ENCODE data around the gene PIAS1.

Gene PIAS1

DNA sequence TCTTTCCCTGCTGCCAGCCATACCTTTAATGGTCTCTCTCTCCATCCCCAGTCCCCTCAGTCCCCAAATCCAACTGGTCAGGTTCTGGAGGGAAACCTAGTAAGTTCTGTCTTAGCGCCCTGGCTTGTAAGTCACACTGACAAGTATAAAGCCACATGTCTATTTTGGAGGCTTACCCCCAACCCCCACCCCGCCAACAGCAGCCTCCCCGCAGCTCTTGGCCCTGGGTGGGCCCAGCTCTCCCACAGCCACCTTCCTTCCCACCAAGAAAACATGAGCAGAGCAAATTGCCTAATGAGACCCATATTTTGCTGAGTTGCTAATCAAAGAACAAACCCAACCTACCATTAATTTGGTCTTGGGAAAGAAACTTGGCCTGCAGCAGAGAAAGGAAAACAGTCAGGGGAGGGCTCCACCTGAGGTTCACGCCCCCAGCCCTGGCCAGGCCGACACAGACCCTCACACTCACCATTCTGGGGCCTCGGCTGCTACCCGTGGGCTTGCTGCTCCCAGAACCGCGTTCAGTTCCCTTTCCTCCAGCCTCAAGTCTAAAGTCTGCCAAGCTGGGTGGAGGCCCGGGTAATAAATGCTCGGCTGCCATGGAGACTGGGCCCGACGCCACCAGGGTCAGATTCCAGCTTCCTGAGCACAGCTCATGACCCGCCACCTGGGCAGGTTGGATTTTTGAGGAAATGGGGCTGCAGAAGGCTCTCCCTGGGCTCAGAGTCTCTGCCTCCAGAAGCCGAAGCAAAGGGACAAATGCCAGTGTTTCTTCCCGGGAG is 150.9 kb downstream of the PIAS1 start, which contains the start of gene CALML4:
TSS of gene CALML4 (minus strand) at position 557 of the 782 bp plus-strand sequence. CDS start at position 472, 85 bp downstream.
- peak in 1 of 2 experiments; percentile 53 for DNase-seq (ENCODE audit: low read depth in 1 of 2, low spot score in 1 of 2)
- peak within 1 kb of the TSS; percentile 37 for H3K4me3 ChIP-seq (replicated peaks; ENCODE audit: insufficient read depth, low read length)
- TF ChIP-seq GABPA (IDR thresholded peaks at IDR 0.05; ENCODE audit: low read depth) (no peak), SPI1 (IDR thresholded peaks at IDR 0.05; ENCODE audit: borderline replicate concordance, low read depth) (peak; percentile 15; the same call in 1 of the 2 replicates)
- TF ChIP-seq, protein P1, sequence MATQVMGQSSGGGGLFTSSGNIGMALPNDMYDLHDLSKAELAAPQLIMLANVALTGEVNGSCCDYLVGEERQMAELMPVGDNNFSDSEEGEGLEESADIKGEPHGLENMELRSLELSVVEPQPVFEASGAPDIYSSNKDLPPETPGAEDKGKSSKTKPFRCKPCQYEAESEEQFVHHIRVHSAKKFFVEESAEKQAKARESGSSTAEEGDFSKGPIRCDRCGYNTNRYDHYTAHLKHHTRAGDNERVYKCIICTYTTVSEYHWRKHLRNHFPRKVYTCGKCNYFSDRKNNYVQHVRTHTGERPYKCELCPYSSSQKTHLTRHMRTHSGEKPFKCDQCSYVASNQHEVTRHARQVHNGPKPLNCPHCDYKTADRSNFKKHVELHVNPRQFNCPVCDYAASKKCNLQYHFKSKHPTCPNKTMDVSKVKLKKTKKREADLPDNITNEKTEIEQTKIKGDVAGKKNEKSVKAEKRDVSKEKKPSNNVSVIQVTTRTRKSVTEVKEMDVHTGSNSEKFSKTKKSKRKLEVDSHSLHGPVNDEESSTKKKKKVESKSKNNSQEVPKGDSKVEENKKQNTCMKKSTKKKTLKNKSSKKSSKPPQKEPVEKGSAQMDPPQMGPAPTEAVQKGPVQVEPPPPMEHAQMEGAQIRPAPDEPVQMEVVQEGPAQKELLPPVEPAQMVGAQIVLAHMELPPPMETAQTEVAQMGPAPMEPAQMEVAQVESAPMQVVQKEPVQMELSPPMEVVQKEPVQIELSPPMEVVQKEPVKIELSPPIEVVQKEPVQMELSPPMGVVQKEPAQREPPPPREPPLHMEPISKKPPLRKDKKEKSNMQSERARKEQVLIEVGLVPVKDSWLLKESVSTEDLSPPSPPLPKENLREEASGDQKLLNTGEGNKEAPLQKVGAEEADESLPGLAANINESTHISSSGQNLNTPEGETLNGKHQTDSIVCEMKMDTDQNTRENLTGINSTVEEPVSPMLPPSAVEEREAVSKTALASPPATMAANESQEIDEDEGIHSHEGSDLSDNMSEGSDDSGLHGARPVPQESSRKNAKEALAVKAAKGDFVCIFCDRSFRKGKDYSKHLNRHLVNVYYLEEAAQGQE (IDR thresholded peaks at IDR 0.05; ENCODE audit: insufficient replicate concordance, low read depth), result no peak
- peak within 1 kb of the TSS; percentile 78 for H3K27ac ChIP-seq (replicated peaks)
- H3K27me3 ChIP-seq (ENCODE audit: insufficient read depth, poor library complexity, severe bottlenecking), result no peaks in the 10 kb centered on the region

- H3K27ac ChIP-seq (replicated peaks), result peak overlapping the region; percentile 78
- no peak for DNase-seq (ENCODE audit: low read depth in 1 of 2, low spot score in 1 of 2)
- peak overlapping the region; percentile 37 for H3K4me3 ChIP-seq (replicated peaks; ENCODE audit: insufficient read depth, low read length)
- TF ChIP-seq GABPA (IDR thresholded peaks at IDR 0.05; ENCODE audit: low read depth) (no peak), SPI1 (IDR thresholded peaks at IDR 0.05; ENCODE audit: borderline replicate concordance, low read depth) (no peak), CTCF (IDR thresholded peaks at IDR 0.05; ENCODE audit: insufficient read depth, low read length) (no peak), POLR2AphosphoS5 (IDR thresholded peaks at IDR 0.05; ENCODE audit: low read depth) (no peak)
- no peaks in the 10 kb centered on the region for H3K27me3 ChIP-seq (ENCODE audit: insufficient read depth, poor library complexity, severe bottlenecking)
Measured at GRCh38 chr15:68205558-68205944, 151.4 kb downstream of the PIAS1 start.

- TF ChIP-seq, protein P1 (IDR thresholded peaks at IDR 0.05; ENCODE audit: insufficient replicate concordance, low read depth), result no peak
- TF ChIP-seq SPI1 (IDR thresholded peaks at IDR 0.05; ENCODE audit: borderline replicate concordance, low read depth) (peak; percentile 71; the same call in 1 of the 2 replicates), POLR2AphosphoS5 (IDR thresholded peaks at IDR 0.05; ENCODE audit: low read depth) (peak; percentile 57), GABPA (IDR thresholded peaks at IDR 0.05; ENCODE audit: low read depth) (peak; percentile 59; the same call in 1 of the 2 replicates), CTCF (IDR thresholded peaks at IDR 0.05; ENCODE audit: insufficient read depth, low read length) (no peak)
- peak; percentile 73 to 97 for DNase-seq (ENCODE audit: low read depth in 1 of 2, low spot score in 1 of 2)
Measured at GRCh38 chr15:68205954-68206539, 151.9 kb downstream of the PIAS1 start.

GRCh38 chr15:68206711-68207151 is 152.6 kb downstream of the PIAS1 start:
- no peak for DNase-seq (ENCODE audit: low read depth in 1 of 2, low spot score in 1 of 2)
- H3K4me3 ChIP-seq (replicated peaks; ENCODE audit: insufficient read depth, low read length), result no peak overlapping the region
- TF ChIP-seq, protein P1 (IDR thresholded peaks at IDR 0.05; ENCODE audit: insufficient replicate concordance, low read depth), result no peak
- TF ChIP-seq POLR2AphosphoS5 (IDR thresholded peaks at IDR 0.05; ENCODE audit: low read depth) (no peak), GABPA (IDR thresholded peaks at IDR 0.05; ENCODE audit: low read depth) (no peak), SPI1 (IDR thresholded peaks at IDR 0.05; ENCODE audit: borderline replicate concordance, low read depth) (no peak), CTCF (IDR thresholded peaks at IDR 0.05; ENCODE audit: insufficient read depth, low read length) (no peak)
- H3K27ac ChIP-seq (replicated peaks), result peak overlapping the region; percentile 78
- no peaks in the 10 kb centered on the region for H3K27me3 ChIP-seq (ENCODE audit: insufficient read depth, poor library complexity, severe bottlenecking)

More at GRCh38 chr15:68205954-68206539, 151.9 kb downstream of the PIAS1 start:
- Histone ChIP-seq H3K27ac (replicated peaks) (peak overlapping the region; percentile 78), H3K4me3 (replicated peaks; ENCODE audit: insufficient read depth, low read length) (peak overlapping the region; percentile 37), H3K27me3 (ENCODE audit: insufficient read depth, poor library complexity, severe bottlenecking) (no peaks in the 10 kb centered on the region)
